Measurements from ENCODE around the gene CXCL8. TPM values are rescaled to one million over a fixed set of nuclear protein-coding genes. Genes with fewer than 3 reads are reported as not detected.

The CXCL8 gene
- total RNA-seq, 1 donor from 2014 or later, result 0.49 TPM

DNA sequence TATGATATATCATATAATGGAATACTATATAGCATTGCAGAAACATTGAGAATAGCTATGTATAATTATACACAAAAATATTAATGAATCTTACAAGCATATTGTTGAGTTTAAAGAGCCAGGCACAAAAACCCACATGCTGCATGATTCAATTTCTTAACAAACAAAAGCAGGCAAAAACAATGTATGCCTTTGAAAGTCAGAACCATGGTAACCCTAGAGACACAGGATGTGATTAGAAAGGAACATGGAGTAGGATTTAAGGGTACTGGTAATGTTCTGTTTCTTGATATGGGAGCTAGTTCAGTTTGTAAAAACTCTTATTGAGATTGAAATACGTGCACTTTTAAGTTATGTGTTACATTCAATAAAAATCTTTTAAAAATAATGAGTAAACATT is 21.5 kb downstream of the CXCL8 start:
- TF ChIP-seq CTCF (IDR thresholded peaks at IDR 0.05) (no peak), POLR2AphosphoS5 (IDR thresholded peaks at IDR 0.05; ENCODE audit: insufficient read depth in 1 of 2, low read depth in 1 of 2) (no peak), POLR2A (IDR thresholded peaks at IDR 0.05) (no peak)
- H3K27ac ChIP-seq, result no peak overlapping the region
- no peaks in the 10 kb centered on the region for H3K4me1 ChIP-seq
- no peaks in the 10 kb centered on the region for H3K9me3 ChIP-seq
- DNase-seq (ENCODE audit: extremely low spot score in 2 of 2), result no peak
- no peaks in the 10 kb centered on the region for H3K36me3 ChIP-seq
- H3K4me3 ChIP-seq, result no peak overlapping the region
- intact Hi-C loops (cut with DNase I), result no loop called here
- no peaks in the 10 kb centered on the region for H3K27me3 ChIP-seq

DNA sequence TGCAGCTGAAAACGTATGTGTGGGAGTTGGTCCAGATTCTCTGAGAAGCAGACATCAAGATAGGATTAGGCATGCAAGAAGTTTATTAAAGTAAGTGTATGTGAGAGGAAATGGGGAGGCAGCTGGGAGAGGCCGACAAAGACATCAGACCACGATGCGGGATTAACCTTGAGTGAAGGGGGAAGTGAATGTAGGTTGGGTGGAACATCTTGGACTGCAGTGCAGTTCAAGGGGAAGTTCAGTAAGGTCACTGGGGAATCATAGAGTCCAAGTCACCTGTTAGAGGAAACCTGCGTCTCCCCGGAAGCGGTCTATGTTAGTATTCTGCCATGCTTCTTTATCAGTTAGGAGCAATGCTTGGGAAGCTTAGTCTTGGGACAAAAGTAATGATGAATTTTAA is 22.0 kb downstream of the CXCL8 start:
- no peak overlapping the region for H3K27ac ChIP-seq
- H3K36me3 ChIP-seq, result no peaks in the 10 kb centered on the region
- no peaks in the 10 kb centered on the region for H3K27me3 ChIP-seq
- no peak for TF ChIP-seq CTCF (IDR thresholded peaks at IDR 0.05)
- no peaks in the 10 kb centered on the region for H3K4me1 ChIP-seq
- no peak overlapping the region for H3K4me3 ChIP-seq
- intact Hi-C loops (cut with DNase I), result no loop called here
- DNase-seq (ENCODE audit: extremely low spot score in 2 of 2), result no peak
- H3K9me3 ChIP-seq, result no peaks in the 10 kb centered on the region

DNA sequence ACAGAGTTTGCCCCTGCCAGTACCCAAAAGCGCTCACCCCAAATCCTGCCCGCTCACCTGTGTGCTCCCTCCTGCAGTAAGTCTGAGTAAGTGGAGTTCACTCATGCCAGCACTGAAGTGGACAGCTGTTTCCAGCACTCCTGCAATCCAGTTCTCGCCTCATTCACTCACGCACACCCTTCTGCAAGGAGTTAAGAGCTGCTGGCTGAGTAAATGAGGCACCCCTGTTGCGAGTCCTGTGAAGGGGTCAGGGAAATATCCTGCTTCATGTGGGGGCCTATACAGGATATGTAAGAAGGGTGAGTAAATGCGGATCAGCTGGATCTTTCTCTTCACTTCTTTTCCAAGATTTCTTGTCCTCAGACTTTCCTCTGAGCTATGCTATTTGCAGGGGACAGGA is 23.5 kb downstream of the CXCL8 start:
- no peak overlapping the region for H3K4me3 ChIP-seq
- no peaks in the 10 kb centered on the region for H3K27me3 ChIP-seq
- TF ChIP-seq CTCF (IDR thresholded peaks at IDR 0.05), result no peak
- no peaks in the 10 kb centered on the region for H3K9me3 ChIP-seq
- no peak for DNase-seq (ENCODE audit: extremely low spot score in 2 of 2)
- no peak overlapping the region for H3K27ac ChIP-seq
- no peaks in the 10 kb centered on the region for H3K4me1 ChIP-seq
- no peaks in the 10 kb centered on the region for H3K36me3 ChIP-seq
- intact Hi-C loops (cut with DNase I), result no loop called here

- H3K27me3 ChIP-seq, result no peaks in the 10 kb centered on the region
- TF ChIP-seq CTCF (IDR thresholded peaks at IDR 0.05) (no peak), POLR2A (IDR thresholded peaks at IDR 0.05) (no peak), POLR2AphosphoS5 (IDR thresholded peaks at IDR 0.05; ENCODE audit: insufficient read depth in 1 of 2, low read depth in 1 of 2) (no peak)
- H3K36me3 ChIP-seq, result no peaks in the 10 kb centered on the region
- H3K4me3 ChIP-seq, result no peak overlapping the region
- no peaks in the 10 kb centered on the region for H3K4me1 ChIP-seq
- DNase-seq (ENCODE audit: extremely low spot score in 2 of 2), result no peak
- no peak overlapping the region for H3K27ac ChIP-seq
- H3K9me3 ChIP-seq, result no peaks in the 10 kb centered on the region
- intact Hi-C loops (cut with DNase I), result no loop called here
These were observed 24.1 kb downstream of the CXCL8 start for GRCh38 chr4:73764513-73764912.

GRCh38 chr4:73765296-73765695 is 24.9 kb downstream of the CXCL8 start:
- Histone ChIP-seq H3K4me1 (no peaks in the 10 kb centered on the region), H3K27me3 (no peaks in the 10 kb centered on the region), H3K4me3 (no peak overlapping the region), H3K9me3 (no peaks in the 10 kb centered on the region), H3K36me3 (no peaks in the 10 kb centered on the region), H3K27ac (no peak overlapping the region)
- no peak for DNase-seq (ENCODE audit: extremely low spot score in 2 of 2)
- intact Hi-C loops (cut with DNase I), result no loop called here
- TF ChIP-seq POLR2AphosphoS5 (IDR thresholded peaks at IDR 0.05; ENCODE audit: insufficient read depth in 1 of 2, low read depth in 1 of 2) (no peak), CTCF (IDR thresholded peaks at IDR 0.05) (no peak), POLR2A (IDR thresholded peaks at IDR 0.05) (no peak)
